MM.1S (cell line): Measurements from ENCODE around the gene CELF2.

ENCODE experiments used
- DNase-seq: peaks from one replicate; pipeline ENCODE4 v3.0.0-alpha.2; 2015
- H2AFZ ChIP-seq: fragments of 300-600 bp; sonication (generic); 2 replicates; pipeline ENCODE4 v1.6.0; 2016; ENCODE audit warnings: antibody characterized with exemption, low read length
- H3F3A ChIP-seq: fragments of 300-600 bp; sonication (generic); 2 replicates; pipeline ENCODE4 v1.6.1; 2016; ENCODE audit warnings: mild to moderate bottlenecking, antibody characterized with exemption, low read length, moderate library complexity, mixed read lengths; ENCODE audit not compliant: insufficient read depth
- H3K27ac ChIP-seq: fragments of 300-600 bp; sonication (generic); 2 replicates; pipeline ENCODE4 v1.5.1; 2016; ENCODE audit warnings: mild to moderate bottlenecking, low read length
- H3K27me3 ChIP-seq: fragments of 300-600 bp; sonication (generic); replicated peaks from 2 replicates; pipeline ENCODE4 v1.6.0; 2016; ENCODE audit warnings: low read length; ENCODE audit not compliant: insufficient read depth
- H3K36me3 ChIP-seq: fragments of 300-600 bp; sonication (generic); replicated peaks from 2 replicates; pipeline ENCODE4 v1.6.1; 2016; ENCODE audit warnings: mild to moderate bottlenecking, low read length, mixed read lengths; ENCODE audit not compliant: insufficient read depth
- H3K4me1 ChIP-seq: fragments of 300-600 bp; sonication (generic); 2 replicates; pipeline ENCODE4 v1.6.1; 2016; ENCODE audit warnings: low read length, mixed read lengths
- H3K4me2 ChIP-seq: fragments of 300-600 bp; sonication (generic); 2 replicates; pipeline ENCODE4 v1.6.0; 2016; ENCODE audit warnings: low read depth, low read length
- H3K4me3 ChIP-seq: fragments of 300-600 bp; sonication (generic); 2 replicates; pipeline ENCODE4 v1.5.1; 2016; ENCODE audit warnings: low read length, mixed read lengths
- H3K79me2 ChIP-seq: fragments of 300-600 bp; sonication (generic); 2 replicates; pipeline ENCODE4 v1.6.1; 2016; ENCODE audit warnings: mixed run types, low read length, mixed read lengths
- H3K9ac ChIP-seq: fragments of 300-600 bp; sonication (generic); 2 replicates; pipeline ENCODE4 v1.6.1; 2016; ENCODE audit warnings: low read length, mixed read lengths
- H3K9me2 ChIP-seq: fragments of 300-600 bp; sonication (generic); replicated peaks from 2 replicates; pipeline ENCODE4 v1.6.1; 2016; ENCODE audit warnings: mild to moderate bottlenecking, low read length, mixed read lengths; ENCODE audit not compliant: insufficient read depth
- H3K9me3 ChIP-seq: fragments of 300-600 bp; sonication (generic); replicated peaks from 2 replicates; pipeline ENCODE4 v1.6.1; 2016; ENCODE audit warnings: mild to moderate bottlenecking, low read length, mixed read lengths; ENCODE audit not compliant: insufficient read depth
- H4K20me1 ChIP-seq: fragments of 300-600 bp; sonication (generic); 2 replicates; pipeline ENCODE4 v1.6.1; 2016; ENCODE audit warnings: mild to moderate bottlenecking, low read length, moderate library complexity, mixed read lengths; ENCODE audit not compliant: insufficient read depth
- EZH2 ChIP-seq: fragments of 300-600 bp; sonication (generic); optimal IDR thresholded peaks from 2 replicates; pipeline ENCODE3; 2017; ENCODE audit warnings: low read depth, mild to moderate bottlenecking, antibody characterized with exemption, low read length, mixed read lengths
- EZH2phosphoT487 ChIP-seq: fragments of 300-600 bp; sonication (generic); IDR thresholded peaks from 2 replicates; pipeline ENCODE4 v1.6.1; 2018; ENCODE audit warnings: antibody characterized with exemption, low read length
- TF ChIP-seq, protein P1 (sequence below): fragments of 300-600 bp; sonication (generic); IDR thresholded peaks from 2 replicates; pipeline ENCODE4 v1.5.1; 2016; ENCODE audit warnings: antibody characterized with exemption, low read length, mixed read lengths

The CELF2 gene

DNA sequence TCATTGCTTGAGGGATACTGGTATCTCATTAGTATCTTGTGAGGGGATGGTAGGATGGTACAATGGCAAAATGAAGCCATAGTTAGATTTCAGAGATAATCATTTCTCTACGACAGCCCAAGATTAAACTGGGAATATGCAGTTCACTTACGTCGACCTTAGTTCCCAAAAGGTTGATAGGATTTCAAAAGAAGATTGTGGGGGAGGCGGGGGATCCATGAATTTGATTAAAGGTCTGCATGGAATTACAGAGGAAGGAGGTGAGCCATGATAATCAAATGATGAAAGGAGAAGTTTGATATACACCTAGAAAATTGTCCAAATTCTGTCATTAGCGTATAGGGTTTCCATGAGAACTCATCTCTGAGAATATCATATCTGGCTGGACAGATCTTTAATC, 206.6 kb downstream of the CELF2 start:
- TF ChIP-seq, protein P1, sequence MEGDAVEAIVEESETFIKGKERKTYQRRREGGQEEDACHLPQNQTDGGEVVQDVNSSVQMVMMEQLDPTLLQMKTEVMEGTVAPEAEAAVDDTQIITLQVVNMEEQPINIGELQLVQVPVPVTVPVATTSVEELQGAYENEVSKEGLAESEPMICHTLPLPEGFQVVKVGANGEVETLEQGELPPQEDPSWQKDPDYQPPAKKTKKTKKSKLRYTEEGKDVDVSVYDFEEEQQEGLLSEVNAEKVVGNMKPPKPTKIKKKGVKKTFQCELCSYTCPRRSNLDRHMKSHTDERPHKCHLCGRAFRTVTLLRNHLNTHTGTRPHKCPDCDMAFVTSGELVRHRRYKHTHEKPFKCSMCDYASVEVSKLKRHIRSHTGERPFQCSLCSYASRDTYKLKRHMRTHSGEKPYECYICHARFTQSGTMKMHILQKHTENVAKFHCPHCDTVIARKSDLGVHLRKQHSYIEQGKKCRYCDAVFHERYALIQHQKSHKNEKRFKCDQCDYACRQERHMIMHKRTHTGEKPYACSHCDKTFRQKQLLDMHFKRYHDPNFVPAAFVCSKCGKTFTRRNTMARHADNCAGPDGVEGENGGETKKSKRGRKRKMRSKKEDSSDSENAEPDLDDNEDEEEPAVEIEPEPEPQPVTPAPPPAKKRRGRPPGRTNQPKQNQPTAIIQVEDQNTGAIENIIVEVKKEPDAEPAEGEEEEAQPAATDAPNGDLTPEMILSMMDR: no peak
- no peak for TF ChIP-seq EZH2phosphoT487
- TF ChIP-seq EZH2: no peak
- peaks cover 59% of the 10 kb centered on the region for H3F3A ChIP-seq
- no peak overlapping the region for H3K27ac ChIP-seq
- H2AFZ ChIP-seq: no peak overlapping the region
- H3K27me3 ChIP-seq: no peaks in the 10 kb centered on the region
- H3K4me2 ChIP-seq: no peak overlapping the region
- H4K20me1 ChIP-seq: peaks cover 47% of the 10 kb centered on the region
- no peak overlapping the region for H3K9ac ChIP-seq
- H3K4me3 ChIP-seq: no peak overlapping the region
- peaks cover 51% of the 10 kb centered on the region for H3K36me3 ChIP-seq
- H3K9me3 ChIP-seq: no peaks in the 10 kb centered on the region
- peaks cover 100% of the 10 kb centered on the region for H3K79me2 ChIP-seq
- no peaks in the 10 kb centered on the region for H3K9me2 ChIP-seq
- no peak for DNase-seq
- peaks cover 71% of the 10 kb centered on the region for H3K4me1 ChIP-seq

DNA sequence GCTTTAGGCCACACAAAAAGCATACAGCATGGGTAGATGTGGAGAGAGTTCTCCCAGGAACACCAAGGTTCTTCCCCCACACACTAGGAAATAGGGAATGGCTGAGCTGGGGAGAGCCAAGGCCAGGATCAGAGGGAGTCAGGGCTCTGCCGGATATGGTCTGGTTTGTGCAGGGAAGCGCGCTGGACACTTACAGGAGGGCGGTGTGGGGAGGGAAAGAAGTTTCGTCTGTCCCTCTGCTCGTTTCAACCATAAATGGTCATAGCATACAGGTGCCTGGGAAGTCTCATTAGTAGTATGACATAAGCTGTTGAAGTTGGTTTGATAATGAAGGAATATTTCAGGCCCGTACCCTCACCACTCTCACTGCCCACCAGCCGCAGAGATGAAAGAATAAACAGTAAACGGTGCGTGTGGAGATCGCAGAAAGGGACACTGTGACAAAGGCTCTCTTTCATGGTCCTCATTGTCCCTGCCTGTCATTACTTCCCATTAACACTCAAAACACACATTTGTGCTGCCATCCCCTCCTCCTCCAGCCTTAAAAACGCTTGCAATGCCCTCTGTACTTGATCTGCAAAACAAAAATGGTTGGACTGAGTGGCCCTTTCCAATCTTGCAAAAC, 207.2 kb downstream of the CELF2 start:
- Histone ChIP-seq H3K36me3 (peaks cover 45% of the 10 kb centered on the region), H3K4me2 (peak overlapping the region; percentile 22; the same call in 1 of the 2 replicates), H3F3A (peaks cover 58% of the 10 kb centered on the region), H3K9ac (no peak overlapping the region), H3K27me3 (no peaks in the 10 kb centered on the region), H3K9me2 (no peaks in the 10 kb centered on the region), H3K9me3 (no peaks in the 10 kb centered on the region), H3K79me2 (peaks cover 100% of the 10 kb centered on the region), H3K4me1 (peaks cover 68% of the 10 kb centered on the region), H2AFZ (no peak overlapping the region), H4K20me1 (peaks cover 45% of the 10 kb centered on the region; the same call in 1 of the 2 replicates), H3K27ac (peak overlapping the region; percentile 66; the same call in 1 of the 2 replicates), H3K4me3 (no peak overlapping the region)
- no peak for DNase-seq
- TF ChIP-seq EZH2 (no peak), EZH2phosphoT487 (no peak)
- TF ChIP-seq, protein P1: no peak

DNA sequence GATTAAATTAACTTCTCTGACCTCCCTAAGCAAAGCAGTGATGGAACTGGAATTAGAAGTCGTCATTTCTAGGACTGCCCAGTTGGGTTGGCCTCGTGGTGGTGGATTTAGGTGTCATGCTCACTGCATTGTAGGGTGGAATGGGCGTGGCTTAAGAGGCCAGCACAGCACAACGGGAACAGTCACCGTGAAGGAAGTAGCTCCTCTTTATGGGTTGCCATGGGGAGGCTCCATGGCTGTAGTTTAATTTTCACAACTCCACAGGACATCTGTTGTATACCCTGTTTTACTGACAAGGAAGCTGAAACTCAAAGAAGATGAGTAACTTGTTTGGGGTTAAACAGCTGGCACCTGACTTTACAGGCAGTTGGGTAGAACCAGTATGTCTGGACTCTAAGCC, 208.3 kb downstream of the CELF2 start:
- Histone ChIP-seq H3K27ac (peak overlapping the region; percentile 66), H2AFZ (no peak overlapping the region), H4K20me1 (peaks cover 44% of the 10 kb centered on the region; the same call in 1 of the 2 replicates), H3K9me3 (no peaks in the 10 kb centered on the region), H3K4me3 (no peak overlapping the region), H3K4me2 (no peak overlapping the region), H3F3A (peaks cover 66% of the 10 kb centered on the region), H3K4me1 (peaks cover 71% of the 10 kb centered on the region), H3K9ac (peak overlapping the region; percentile 1; the same call in 1 of the 2 replicates), H3K9me2 (no peaks in the 10 kb centered on the region), H3K27me3 (no peaks in the 10 kb centered on the region), H3K36me3 (peaks cover 38% of the 10 kb centered on the region), H3K79me2 (peaks cover 100% of the 10 kb centered on the region)
- DNase-seq: peak; percentile 76
- TF ChIP-seq, protein P1: no peak
- no peak for TF ChIP-seq EZH2
- TF ChIP-seq EZH2phosphoT487: no peak
